GM15510 (cell line): ENCODE data around the gene CPLX1.

Source experiments
- POLR2A ChIP-seq: IDR thresholded peaks from 3 replicates; pipeline ENCODE4 v1.6.1; 2011; ENCODE audit warnings: borderline replicate concordance; ENCODE audit not compliant: insufficient read length; ENCODE audit errors: extremely low read depth

The CPLX1 gene

GRCh38 chr4:821631-822030, 4.3 kb downstream of the CPLX1 start:
- no peak for TF ChIP-seq POLR2A

GRCh38 chr4:821181-821591, 4.7 kb downstream of the CPLX1 start:
- TF ChIP-seq POLR2A = no peak

DNA sequence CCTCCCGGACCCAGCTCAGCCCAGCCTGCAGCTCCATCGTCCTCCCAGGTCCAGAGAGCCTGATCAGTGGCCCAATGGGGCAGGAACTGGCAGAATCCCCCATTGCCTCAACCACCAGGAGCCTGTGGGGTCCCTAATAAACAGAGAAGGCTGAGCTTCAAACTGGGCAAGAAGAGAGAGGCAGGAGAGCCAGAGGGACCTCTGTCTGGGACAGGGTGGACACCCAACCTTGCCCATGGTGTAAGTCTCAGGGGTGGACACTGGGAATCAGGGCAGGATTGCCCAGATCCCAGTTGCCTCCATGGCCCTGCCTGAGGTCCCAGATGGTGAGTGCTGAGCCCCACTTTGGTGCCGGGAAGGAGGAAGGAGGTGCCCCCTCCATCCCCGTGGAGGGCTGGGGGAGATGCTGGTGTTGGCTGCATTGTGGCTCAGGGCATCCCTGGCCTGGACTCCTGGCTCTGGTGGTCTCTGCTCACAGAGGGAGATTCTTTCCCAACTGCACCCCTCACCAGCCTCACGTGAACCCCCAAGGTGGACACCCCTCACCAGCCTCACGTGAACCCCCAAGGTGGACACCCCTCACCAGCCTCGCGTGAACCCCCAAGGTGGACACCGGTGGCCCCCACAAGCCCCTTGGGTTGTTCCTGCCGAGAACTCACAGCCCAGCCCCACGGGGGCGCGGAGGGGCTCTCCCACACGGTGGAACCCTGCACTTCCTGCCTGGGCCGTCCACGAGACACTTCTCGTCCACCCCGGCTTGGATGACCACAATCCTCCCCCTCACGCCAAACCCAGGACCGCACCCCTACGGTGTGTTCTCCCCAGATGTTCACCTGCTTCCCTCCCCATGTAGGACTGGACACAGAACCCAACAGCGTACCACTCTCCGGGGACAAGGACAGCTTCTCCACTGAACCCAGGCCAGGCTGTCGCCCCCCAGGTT, 5.4 kb downstream of the CPLX1 start:
- no peak for TF ChIP-seq POLR2A

DNA sequence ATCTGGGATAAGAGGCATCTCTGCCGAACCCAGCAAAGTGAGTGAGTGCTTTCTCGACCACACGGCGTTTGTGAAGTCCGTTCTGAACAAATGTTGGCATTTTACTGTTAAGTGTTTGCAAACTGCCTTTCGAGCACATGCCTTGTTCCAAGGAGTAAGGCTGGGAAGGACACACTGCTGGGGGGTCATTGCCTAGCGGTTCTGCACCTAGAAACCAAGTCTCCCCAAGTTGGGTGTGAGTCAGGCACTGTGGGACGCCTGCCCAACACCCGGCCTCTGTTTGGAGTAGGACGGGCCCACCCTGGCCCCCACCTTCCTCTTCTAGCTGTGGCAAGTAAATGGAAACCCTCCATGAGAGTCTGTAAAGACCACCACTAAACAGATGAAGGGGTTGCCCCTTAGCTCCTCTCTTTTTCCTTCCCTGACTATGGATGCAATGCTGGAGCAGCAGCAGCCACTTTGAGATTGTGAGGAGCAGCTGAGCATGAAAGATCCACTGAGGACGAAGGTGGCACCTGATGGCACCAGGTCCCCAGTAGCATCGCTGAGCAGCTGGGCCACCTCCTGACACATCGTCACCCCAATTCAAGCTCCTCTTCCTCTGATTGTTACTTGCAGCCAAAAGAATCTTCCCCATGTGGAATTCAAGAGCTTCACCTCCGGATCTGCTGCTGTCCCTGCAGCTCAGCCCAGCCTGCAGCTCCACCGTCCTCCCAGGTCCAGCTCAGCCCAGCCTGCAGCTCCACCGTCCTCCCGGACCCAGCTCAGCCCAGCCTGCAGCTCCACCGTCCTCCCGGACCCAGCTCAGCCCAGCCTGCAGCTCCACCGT, 6.3 kb downstream of the CPLX1 start:
- no peak for TF ChIP-seq POLR2A

- no peak for TF ChIP-seq POLR2A
These were observed 7.6 kb downstream of the CPLX1 start for GRCh38 chr4:818106-818921.

- no peak for TF ChIP-seq POLR2A
These were observed 10.3 kb downstream of the CPLX1 start for GRCh38 chr4:815464-816146.

DNA sequence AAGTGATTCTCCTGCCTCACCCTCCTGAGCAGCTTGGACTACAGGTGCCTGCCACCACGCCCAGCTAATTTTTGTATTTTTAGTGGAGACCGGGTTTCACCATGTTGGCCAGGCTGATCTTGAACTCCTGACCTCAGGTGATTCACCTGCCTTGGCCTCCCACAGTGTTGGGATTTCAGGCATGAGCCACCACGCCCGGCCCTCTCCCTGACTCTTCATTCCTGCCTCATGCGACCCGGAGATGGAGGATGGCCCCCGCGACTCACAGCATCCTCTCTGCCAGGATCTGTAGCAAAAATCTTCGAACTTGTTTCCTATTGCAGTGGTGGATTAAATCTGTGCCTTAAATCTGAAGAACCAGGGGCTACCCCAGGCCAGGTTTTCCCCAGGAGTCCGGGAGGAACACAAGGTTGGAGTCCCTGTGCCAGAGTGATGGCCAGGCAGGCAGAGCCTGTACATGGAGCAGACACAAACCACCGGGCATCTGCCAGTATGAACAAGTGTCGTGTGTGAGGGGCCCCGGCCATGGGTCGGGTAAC, 11.5 kb downstream of the CPLX1 start:
- TF ChIP-seq POLR2A = no peak

- no peak for TF ChIP-seq POLR2A
These were observed 12.0 kb downstream of the CPLX1 start for GRCh38 chr4:813900-814299.

GRCh38 chr4:808860-809570, 16.9 kb downstream of the CPLX1 start:
- TF ChIP-seq POLR2A = no peak

GRCh38 chr4:807792-808191, 18.1 kb downstream of the CPLX1 start:
- TF ChIP-seq POLR2A = no peak

DNA sequence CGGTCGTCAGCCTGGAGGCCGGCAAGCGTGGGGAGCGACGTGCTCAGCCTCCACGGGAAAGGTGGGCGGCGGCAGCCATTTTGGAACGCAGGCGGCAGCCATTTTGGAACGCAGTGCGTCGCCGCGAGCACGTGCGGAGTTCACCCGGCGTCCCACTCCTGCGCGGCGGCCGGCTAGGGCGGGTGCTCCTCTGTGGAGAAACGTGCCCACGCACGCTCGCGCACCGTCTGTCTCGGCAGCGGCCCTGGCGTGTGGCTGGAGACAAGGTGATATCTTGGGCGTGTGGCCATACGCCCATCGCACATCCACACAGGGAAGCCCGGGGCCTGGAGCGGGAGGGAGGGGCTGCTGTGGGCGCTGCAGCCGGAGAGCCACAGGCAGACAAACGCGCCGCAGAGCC, 21.1 kb downstream of the CPLX1 start:
- TF ChIP-seq POLR2A = no peak

DNA sequence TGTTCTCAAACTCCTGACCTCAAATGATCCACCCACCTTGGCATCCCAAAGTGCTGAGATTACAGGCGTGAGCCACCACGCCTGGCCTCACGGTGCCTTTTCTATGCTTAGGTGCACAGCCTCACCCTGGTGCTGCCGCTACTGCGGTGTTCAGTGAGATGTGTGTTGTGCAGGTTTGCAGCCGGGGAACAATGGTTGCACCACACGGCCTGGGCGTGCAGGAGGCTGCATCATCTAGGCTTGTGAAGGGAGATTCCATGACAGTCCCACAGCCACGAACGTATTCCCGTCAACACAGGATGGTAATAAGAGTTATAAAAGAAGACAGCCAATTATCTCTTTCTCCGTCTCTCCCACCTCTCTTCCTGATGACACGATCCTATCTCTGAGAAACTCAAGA, 22.0 kb downstream of the CPLX1 start:
- no peak for TF ChIP-seq POLR2A

GRCh38 chr4:801436-802124, 24.3 kb downstream of the CPLX1 start:
- no peak for TF ChIP-seq POLR2A
